Epithelial cell of prostate (primary cell): ENCODE results near the gene PPP4R3A.
"Not testable (repeated sequence)": the region's sequence is repeated elsewhere in the genome, so short reads cannot be mapped to it uniquely, and the experiment has no call there.

Experiments
- DNase-seq: peaks from one replicate; pipeline ENCODE4 v3.0.0-alpha.2; 2011; ENCODE audit warnings: low read depth, low spot score
- H3K27ac ChIP-seq: fragments of 450-650 bp; 2 replicates; pipeline ENCODE4 v1.5.1; 2017; ENCODE audit warnings: mild to moderate bottlenecking

PPP4R3A gene

DNA sequence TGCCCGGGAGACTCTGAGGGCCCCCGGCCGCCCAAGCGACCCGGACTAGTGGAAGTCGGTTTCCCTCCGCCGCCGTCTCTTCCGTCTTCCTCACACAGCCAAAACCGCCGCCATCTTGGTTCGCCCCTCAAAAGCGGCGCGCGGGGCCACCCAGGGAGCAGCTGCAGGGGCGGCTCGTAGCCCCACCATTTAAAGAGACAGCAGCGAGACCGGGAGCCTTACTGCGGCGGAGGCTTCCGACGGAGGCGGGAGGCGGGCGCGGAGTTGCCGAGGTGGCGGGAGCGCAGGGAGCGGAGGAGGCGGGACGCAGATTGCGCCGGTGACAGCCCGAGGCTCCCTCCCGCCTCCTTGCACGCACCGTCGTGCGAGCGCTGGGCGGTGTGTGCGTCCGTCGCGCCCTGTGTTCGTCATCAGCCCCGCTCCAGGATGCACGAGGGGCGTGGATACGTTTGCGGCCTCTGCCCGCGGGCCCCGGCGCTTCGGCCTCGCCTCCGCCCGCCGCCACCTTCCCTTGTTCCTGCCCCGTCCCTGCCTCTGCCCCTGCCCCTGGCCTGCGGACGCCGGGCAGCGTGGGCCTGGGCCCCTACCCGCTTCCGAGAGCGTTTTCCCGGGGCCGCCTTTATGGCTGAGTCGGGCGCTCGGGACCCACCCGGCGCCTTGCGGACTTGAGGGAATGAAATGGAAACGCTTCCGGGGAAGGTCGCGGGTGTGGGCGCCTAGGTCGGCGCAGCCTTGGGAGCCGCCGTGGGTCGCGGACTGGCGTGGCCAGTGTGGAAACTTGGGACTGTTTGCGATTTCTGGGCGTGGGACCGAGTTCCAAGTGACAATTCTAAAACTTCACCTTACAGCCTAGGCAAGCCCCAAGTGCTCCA lies at the start of gene PPP4R3A:
Gene PPP4R3A (minus strand): TSS at position 140 of the 872 bp plus-strand sequence. CDS start 663 bp downstream, outside the sequence.
- peak; percentile 87 for DNase-seq
- peak within 1 kb of the TSS; percentile 98 for H3K27ac ChIP-seq

DNA sequence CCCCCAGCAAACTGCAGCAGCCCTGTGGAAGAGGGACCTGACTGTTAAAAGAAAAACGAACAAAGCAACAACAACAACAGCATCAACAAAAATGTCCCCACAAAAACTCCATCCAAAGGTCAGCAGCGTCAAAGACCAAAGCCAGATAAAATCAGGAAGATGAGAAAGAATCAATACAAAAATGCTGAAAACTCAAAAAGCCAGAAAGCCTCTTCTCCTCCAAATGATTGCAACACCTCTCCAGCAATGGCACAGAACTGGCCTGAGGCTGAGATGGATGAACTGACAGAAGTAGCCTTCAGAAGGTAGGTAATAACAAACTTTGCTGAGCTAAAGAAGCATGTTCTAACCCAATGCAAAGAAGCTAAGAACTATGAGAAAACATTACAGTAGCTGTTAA lies 45.4 kb upstream of the PPP4R3A start:
- H3K27ac ChIP-seq, result no peak overlapping the region
- DNase-seq, result no peak

- no peak for DNase-seq
- H3K27ac ChIP-seq, result no peak overlapping the region
Observed at GRCh38 chr14:91554535-91555332, 44.6 kb upstream of the PPP4R3A start.

DNA sequence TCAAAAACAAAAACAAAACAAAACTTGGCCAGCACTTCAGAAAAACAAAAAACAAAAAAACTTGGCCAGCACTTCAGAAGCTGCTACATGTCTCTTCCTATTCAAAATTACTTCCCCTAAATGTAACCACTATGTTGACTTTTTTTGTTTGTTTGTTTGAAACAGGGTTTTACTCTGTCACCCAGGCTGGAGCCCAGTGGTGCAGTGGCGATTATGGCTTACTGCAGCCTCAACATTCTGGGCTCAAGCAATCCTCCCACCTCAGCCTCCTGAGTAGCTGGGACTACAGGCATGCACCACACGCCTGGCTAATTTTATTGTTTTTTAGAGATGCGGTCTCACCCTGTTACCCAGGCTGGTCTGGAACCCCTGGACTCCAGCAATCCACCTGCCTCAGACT lies 38.0 kb upstream of the PPP4R3A start:
- no peak for DNase-seq
- no peak overlapping the region for H3K27ac ChIP-seq

GRCh38 chr14:91545946-91546716 lies 36.0 kb upstream of the PPP4R3A start:
- DNase-seq, result peak; percentile 26
- H3K27ac ChIP-seq, result no peak overlapping the region

DNA sequence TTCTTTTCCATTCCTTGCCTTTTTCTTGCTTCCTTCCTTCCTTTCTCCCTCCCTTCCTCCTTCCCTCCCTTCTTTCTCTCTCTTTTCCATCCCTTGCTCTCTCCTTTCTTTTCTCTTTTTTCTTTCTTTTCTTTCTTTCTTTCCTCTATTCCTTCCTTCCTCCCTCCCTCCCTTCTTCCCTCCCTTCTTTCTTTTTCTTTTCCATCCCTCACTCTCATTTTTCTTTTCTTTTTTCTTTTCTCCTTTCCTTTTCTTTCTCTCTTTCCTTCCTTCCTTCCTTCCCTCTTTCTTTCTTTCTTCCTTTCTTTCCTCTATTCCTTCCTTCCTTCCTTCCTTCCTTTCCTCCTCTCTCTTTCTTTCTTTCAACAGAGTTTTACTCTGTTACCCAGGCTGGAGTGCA lies 35.1 kb upstream of the PPP4R3A start:
- DNase-seq, result no peak
- H3K27ac ChIP-seq, result no peak overlapping the region

GRCh38 chr14:91536327-91536726 lies 26.2 kb upstream of the PPP4R3A start:
- DNase-seq, result no peak
- H3K27ac ChIP-seq, result no peak overlapping the region

DNA sequence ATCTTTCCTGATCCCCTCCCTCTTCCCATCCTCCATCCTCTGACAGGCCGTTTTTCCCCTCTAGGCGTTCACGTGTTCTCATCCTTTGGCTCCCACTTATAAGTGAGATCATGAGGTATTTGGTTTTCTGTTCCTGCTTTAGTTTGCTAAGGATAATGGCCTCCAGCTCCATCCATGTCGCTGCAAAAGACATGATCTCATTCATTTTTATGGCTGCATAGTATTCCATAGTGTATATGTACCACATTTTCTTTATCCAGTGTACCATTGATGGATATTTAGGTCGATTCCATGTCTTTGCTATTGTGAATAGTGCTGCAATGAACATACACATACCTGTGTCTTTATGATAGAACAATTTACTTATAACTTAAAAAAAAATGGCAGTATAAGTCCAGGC lies 23.9 kb upstream of the PPP4R3A start:
- not testable (repeated sequence) for DNase-seq, H3K27ac ChIP-seq

GRCh38 chr14:91533623-91534022 lies 23.5 kb upstream of the PPP4R3A start:
- DNase-seq, result no peak
- no peak overlapping the region for H3K27ac ChIP-seq

DNA sequence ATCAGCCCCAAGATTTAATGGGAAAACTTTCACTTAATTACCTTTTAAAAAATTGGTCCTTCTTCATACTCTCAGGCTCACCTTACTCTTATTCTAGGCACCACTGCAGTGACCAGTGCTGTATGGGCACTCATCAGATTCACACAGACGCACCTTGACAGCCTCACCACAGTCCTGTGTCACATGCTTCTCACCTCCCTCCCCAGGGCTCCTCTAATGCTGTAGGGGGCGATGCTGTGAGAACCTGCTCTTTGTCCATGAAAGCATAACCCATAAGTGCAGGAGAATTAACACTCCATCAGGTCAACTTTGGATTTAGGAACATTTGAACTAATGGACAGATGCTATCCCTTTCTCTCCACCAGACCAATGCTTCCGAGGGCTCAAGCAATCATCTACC lies 13.9 kb upstream of the PPP4R3A start:
- DNase-seq, result no peak
- H3K27ac ChIP-seq, result no peak overlapping the region

GRCh38 chr14:91521061-91521640 lies 11.0 kb upstream of the PPP4R3A start:
- no peak for DNase-seq

DNA sequence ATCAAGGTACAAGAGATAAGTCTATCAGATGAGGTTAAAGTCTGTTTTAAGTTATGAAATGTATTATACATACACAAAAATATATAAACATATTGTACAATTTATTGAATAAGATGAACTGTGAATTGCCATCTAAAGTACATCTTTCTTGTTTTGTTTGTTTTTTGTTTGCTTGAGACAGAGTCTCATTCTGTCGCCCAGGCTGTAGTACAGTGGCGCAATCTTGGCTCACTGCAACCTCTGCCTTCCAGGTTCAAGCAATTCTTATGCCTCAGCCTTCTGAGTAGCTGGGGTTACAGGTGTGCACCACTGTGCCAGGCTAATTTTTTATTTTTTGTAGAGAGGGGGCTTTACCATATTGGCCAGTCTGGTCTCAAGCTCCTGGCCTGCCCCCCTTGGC lies 10.0 kb upstream of the PPP4R3A start:
- no peak overlapping the region for H3K27ac ChIP-seq
- no peak for DNase-seq

More at GRCh38 chr14:91521061-91521640, 11.0 kb upstream of the PPP4R3A start:
- no peak overlapping the region for H3K27ac ChIP-seq

GRCh38 chr14:91519239-91520036 lies 9.3 kb upstream of the PPP4R3A start:
- no peak overlapping the region for H3K27ac ChIP-seq
- DNase-seq, result no peak

DNA sequence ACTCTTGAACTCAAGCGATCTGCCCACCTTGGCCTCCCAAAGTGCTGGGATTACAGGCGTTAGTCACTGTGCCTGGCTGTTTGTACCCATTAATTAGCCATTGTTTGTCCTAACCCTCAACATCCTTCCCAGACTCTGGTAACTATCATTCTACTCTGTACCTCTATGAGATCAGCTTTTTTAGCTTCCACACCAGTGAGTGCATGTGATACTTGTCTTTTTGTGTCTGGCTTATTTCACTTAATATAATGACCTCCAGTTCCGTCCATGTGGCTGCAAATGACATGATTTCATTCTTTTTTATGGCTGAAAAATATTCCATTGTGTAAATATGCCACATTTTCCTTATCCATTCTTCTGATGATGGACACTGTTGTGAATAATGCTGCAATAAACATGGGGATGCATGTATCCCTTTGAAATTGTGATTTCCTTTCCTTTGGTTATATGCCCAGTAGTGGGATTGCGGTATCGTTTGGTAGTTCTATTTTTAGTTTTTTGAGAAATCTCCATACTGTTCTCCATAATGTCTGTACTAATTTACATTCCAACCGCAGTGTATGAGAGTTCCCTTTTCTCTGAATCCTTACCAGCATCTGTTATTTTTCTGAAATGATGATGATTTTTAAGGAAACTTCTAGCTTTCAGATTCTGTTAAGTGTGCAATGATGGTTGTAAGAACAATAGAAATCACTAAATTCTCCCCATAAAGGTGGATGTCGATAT lies 6.7 kb upstream of the PPP4R3A start:
- no peak overlapping the region for H3K27ac ChIP-seq
- DNase-seq, result no peak

GRCh38 chr14:91515979-91516378 lies 5.9 kb upstream of the PPP4R3A start:
- H3K27ac ChIP-seq, result no peak overlapping the region
- no peak for DNase-seq

DNA sequence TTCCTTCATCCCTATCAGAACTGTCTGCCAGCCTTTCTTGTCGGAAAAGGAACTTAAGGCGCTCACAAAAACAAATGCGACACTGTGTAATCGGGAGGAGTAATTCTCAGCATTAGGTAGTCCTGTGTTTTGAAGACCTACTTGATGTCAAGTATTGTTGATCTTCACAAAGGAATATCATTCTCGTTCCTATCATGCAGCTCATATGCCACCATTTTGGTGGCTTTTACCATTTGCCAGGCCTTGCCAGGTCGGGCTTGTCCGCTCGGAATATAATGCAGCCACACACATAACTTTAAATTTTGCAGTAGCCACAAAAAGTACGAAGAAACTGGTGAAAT lies 903 bp upstream of the PPP4R3A start:
- no peak for DNase-seq
- H3K27ac ChIP-seq, result peak overlapping the region; percentile 98

- H3K27ac ChIP-seq, result peak overlapping the region; percentile 98
- DNase-seq, result no peak
Observed at GRCh38 chr14:91509878-91510170, 286 bp downstream of the PPP4R3A start.

- H3K27ac ChIP-seq, result peak overlapping the region; percentile 98
- DNase-seq, result no peak
Observed at GRCh38 chr14:91509083-91509877, 830 bp downstream of the PPP4R3A start.
